GM08714 (cell line): ENCODE data around the gene CCNL2.
A peak's percentile ranks its signal among the peaks of the same experiment; 100 is the strongest.
"Not testable (repeated sequence)": the region's sequence is repeated elsewhere in the genome, so short reads cannot be mapped to it uniquely, and the experiment has no call there.

ENCODE experiments used
- H3K4me3 ChIP-seq: fragments of 200-500 bp; sonication (Bioruptor generic); 2 replicates; pipeline ENCODE4 v1.5.1; 2014; ENCODE audit warnings: mild to moderate bottlenecking, low read length, inconsistent platforms
- ZNF274 ChIP-seq: IDR thresholded peaks from 2 replicates; pipeline ENCODE4 v1.6.1; 2012; ENCODE audit warnings: mild to moderate bottlenecking, low read depth, low read length

The CCNL2 gene

GRCh38 chr1:1418464-1419362 is 19.6 kb upstream of the CCNL2 start:
- H3K4me3 ChIP-seq: no peak overlapping the region
- no peak for TF ChIP-seq ZNF274

GRCh38 chr1:1417825-1418463 is 18.8 kb upstream of the CCNL2 start:
- H3K4me3 ChIP-seq: not testable (repeated sequence)

GRCh38 chr1:1417396-1417795 is 18.3 kb upstream of the CCNL2 start:
- not testable (repeated sequence) for H3K4me3 ChIP-seq

GRCh38 chr1:1415751-1416150 is 16.6 kb upstream of the CCNL2 start:
- TF ChIP-seq ZNF274: no peak
- no peak overlapping the region for H3K4me3 ChIP-seq

- not testable (repeated sequence) for H3K4me3 ChIP-seq
Observed at GRCh38 chr1:1412311-1412902, 13.3 kb upstream of the CCNL2 start.

- H3K4me3 ChIP-seq: no peak overlapping the region
- TF ChIP-seq ZNF274: no peak
Observed at GRCh38 chr1:1411626-1412025, 12.5 kb upstream of the CCNL2 start.

- not testable (repeated sequence) for H3K4me3 ChIP-seq
Observed at GRCh38 chr1:1410238-1410637, 11.1 kb upstream of the CCNL2 start.

- TF ChIP-seq ZNF274: no peak
- H3K4me3 ChIP-seq: peak overlapping the region; percentile 88
Observed at GRCh38 chr1:1407636-1408318, 8.6 kb upstream of the CCNL2 start.

- no peak for TF ChIP-seq ZNF274
- H3K4me3 ChIP-seq: peak within 1 kb of the TSS; percentile 88
Observed at GRCh38 chr1:1406821-1407635, 7.9 kb upstream of the CCNL2 start, which contains the start of gene MRPL20. TSS of gene MRPL20 (minus strand) at chr1:1407293. CDS start at chr1:1407217, 76 bp downstream.

- no peak for TF ChIP-seq ZNF274
- H3K4me3 ChIP-seq: peak overlapping the region; percentile 88
Observed at GRCh38 chr1:1406101-1406820, 7.1 kb upstream of the CCNL2 start.

- TF ChIP-seq ZNF274: no peak
- H3K4me3 ChIP-seq: no peak overlapping the region
Observed at GRCh38 chr1:1403653-1404052, 4.5 kb upstream of the CCNL2 start.

- not testable (repeated sequence) for H3K4me3 ChIP-seq
Observed at GRCh38 chr1:1402901-1403392, 3.8 kb upstream of the CCNL2 start.
